Epithelial cell of prostate (primary cell): ENCODE measurements around the gene BRD3.

Source experiments
- DNase-seq: peaks from one replicate; pipeline ENCODE4 v3.0.0-alpha.2; 2011; ENCODE audit warnings: low read depth, low spot score
- H3K27ac ChIP-seq: fragments of 450-650 bp; 2 replicates; pipeline ENCODE4 v1.5.1; 2017; ENCODE audit warnings: mild to moderate bottlenecking

The BRD3 gene

GRCh38 chr9:134066913-134067851 lies 644 bp downstream of the BRD3 start:
- peak overlapping the region; percentile 50 for H3K27ac ChIP-seq
- no peak for DNase-seq

GRCh38 chr9:134066526-134066912 lies 1.3 kb downstream of the BRD3 start:
- DNase-seq, result no peak
- H3K27ac ChIP-seq, result no peak overlapping the region

- DNase-seq, result peak; percentile 46
- no peak overlapping the region for H3K27ac ChIP-seq
Observed at GRCh38 chr9:134065612-134066419, 2.0 kb downstream of the BRD3 start.

- H3K27ac ChIP-seq, result no peak overlapping the region
- no peak for DNase-seq
Observed at GRCh38 chr9:134064711-134065110, 3.1 kb downstream of the BRD3 start.

- H3K27ac ChIP-seq, result no peak overlapping the region
- no peak for DNase-seq
Observed at GRCh38 chr9:134063571-134064450, 4.0 kb downstream of the BRD3 start.

- DNase-seq, result no peak
- H3K27ac ChIP-seq, result no peak overlapping the region
Observed at GRCh38 chr9:134063088-134063570, 4.7 kb downstream of the BRD3 start.

- no peak overlapping the region for H3K27ac ChIP-seq
- DNase-seq, result no peak
Observed at GRCh38 chr9:134062461-134063087, 5.3 kb downstream of the BRD3 start.

GRCh38 chr9:134061688-134062371 lies 6.0 kb downstream of the BRD3 start:
- no peak for DNase-seq
- H3K27ac ChIP-seq, result no peak overlapping the region

GRCh38 chr9:134061019-134061687 lies 6.7 kb downstream of the BRD3 start:
- H3K27ac ChIP-seq, result no peak overlapping the region
- no peak for DNase-seq

- no peak for DNase-seq
- H3K27ac ChIP-seq, result no peak overlapping the region
Observed at GRCh38 chr9:134060546-134060945, 7.3 kb downstream of the BRD3 start.

- no peak for DNase-seq
- H3K27ac ChIP-seq, result no peak overlapping the region
Observed at GRCh38 chr9:134059661-134060395, 8.0 kb downstream of the BRD3 start.

GRCh38 chr9:134059188-134059641 lies 8.6 kb downstream of the BRD3 start:
- DNase-seq, result no peak
- no peak overlapping the region for H3K27ac ChIP-seq

- H3K27ac ChIP-seq, result no peak overlapping the region
- no peak for DNase-seq
Observed at GRCh38 chr9:134058716-134059115, 9.1 kb downstream of the BRD3 start.

GRCh38 chr9:134057751-134058701 lies 9.8 kb downstream of the BRD3 start:
- no peak overlapping the region for H3K27ac ChIP-seq
- no peak for DNase-seq

- H3K27ac ChIP-seq, result no peak overlapping the region
- DNase-seq, result no peak
Observed at GRCh38 chr9:134057307-134057657, 10.5 kb downstream of the BRD3 start.

GRCh38 chr9:134056483-134057306 lies 11.1 kb downstream of the BRD3 start:
- peak overlapping the region; percentile 40 for H3K27ac ChIP-seq
- no peak for DNase-seq
